Subcutaneous abdominal adipose tissue (tissue), 5 donors: Measurements from ENCODE around the gene PDGFB.

Experiments
- H3K27ac ChIP-seq: one replicate; pipeline ENCODE4 v1.7.0; 2013; ENCODE audit warnings: low read depth, mild to moderate bottlenecking, inconsistent platforms, low read length, moderate library complexity
- H3K27me3 ChIP-seq, 5 donors: one replicate each; pipeline ENCODE4 v1.7.0; 2013; ENCODE audit warnings: low read length in 5 of 5, inconsistent platforms in 1 of 5; ENCODE audit not compliant: control insufficient read depth in 5 of 5, insufficient read depth in 4 of 5
- H3K36me3 ChIP-seq, 5 donors: one replicate each; pipeline ENCODE4 v1.7.0; 2013; ENCODE audit warnings: low read length in 5 of 5; ENCODE audit not compliant: control insufficient read depth in 5 of 5, insufficient read depth in 5 of 5
- H3K4me1 ChIP-seq, 5 donors: one replicate each; pipeline ENCODE4 v1.7.0; 2013; ENCODE audit warnings: low read length in 5 of 5, mild to moderate bottlenecking in 3 of 5, moderate library complexity in 1 of 5; ENCODE audit not compliant: control insufficient read depth in 5 of 5, insufficient read depth in 5 of 5
- H3K4me3 ChIP-seq, 5 donors: one replicate each; pipeline ENCODE4 v1.7.0; 2013; ENCODE audit warnings: low read length in 5 of 5, low read depth in 1 of 5
- H3K9ac ChIP-seq, 5 donors: one replicate each; pipeline ENCODE4 v1.7.0; 2013; ENCODE audit warnings: low read length in 5 of 5, mild to moderate bottlenecking in 4 of 5, moderate library complexity in 3 of 5
- H3K9me3 ChIP-seq, 5 donors: one replicate each; pipeline ENCODE4 v1.7.0; 2013; ENCODE audit warnings: low read length in 5 of 5; ENCODE audit not compliant: control insufficient read depth in 5 of 5
- donor health status: healthy.
- donor health status: healthy.
- donor health status: healthy.
- donor health status: healthy.
- donor health status: healthy.

Gene PDGFB

DNA sequence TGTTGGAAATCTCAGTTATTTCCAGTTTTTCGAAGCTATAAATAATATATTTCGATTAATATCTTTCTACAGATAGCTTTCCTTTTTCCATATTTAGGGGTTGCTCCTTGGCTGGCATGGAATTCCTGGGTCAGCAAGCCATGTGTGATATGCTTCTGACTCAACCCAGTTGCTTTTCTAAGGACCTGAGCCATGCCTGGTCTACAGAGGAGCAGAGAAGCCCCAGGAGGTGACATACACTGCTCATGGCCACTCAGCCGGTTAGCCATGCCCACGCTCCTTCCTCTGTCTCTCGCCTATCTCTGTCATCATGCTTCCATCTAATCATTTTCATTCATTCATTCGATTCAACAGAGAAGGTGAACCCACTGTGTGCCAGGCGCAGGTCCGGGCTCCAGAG lies 23.2 kb upstream of the PDGFB start:
- H3K27ac ChIP-seq: peak overlapping the region; percentile 65
- peaks cover 5 to 61% (median 46%) of the 10 kb centered on the region in 5 donors for H3K4me1 ChIP-seq
- H3K9me3 ChIP-seq: peaks cover 0 to 4% (median 2%) of the 10 kb centered on the region in 5 donors
- H3K36me3 ChIP-seq: no peaks in the 10 kb centered on the region
- no peak overlapping the region for H3K9ac ChIP-seq
- no peak overlapping the region for H3K4me3 ChIP-seq
- H3K27me3 ChIP-seq: no peaks in the 10 kb centered on the region

DNA sequence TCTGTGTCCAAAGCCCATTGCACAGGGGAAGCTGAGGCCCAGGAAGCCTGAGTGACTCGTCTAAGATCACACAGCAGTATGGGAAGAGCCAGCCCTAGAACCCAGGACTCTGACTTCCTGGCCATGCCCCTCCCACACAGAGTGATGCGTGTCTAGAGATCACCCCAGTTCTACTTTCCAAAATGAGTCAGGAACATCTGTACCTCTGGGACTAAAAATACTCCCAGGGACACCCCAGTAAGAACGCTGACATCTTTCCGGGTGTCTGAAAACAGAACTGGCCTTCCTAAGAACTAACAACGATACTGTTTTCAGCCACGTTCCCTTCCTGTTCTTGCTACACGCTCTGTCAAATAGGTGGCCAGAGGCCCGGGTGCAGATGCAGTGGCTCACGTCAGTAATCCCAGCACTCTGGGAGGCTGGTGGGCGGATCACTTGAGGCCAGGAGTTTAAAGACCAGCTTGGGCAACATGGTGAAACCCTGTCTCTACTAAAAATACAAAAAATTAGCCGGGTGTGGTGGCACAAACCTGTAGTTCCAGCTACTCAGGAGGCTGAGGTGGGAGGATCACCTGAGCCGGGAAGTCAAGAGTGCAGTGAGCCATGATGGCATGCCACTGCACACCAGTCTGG lies 21.7 kb upstream of the PDGFB start:
- Histone ChIP-seq H3K27me3 (no peaks in the 10 kb centered on the region), H3K9me3 (peaks cover 1 to 13% (median 11%) of the 10 kb centered on the region in 5 donors), H3K9ac (peak overlapping the region in 1 of 5 donors; percentile 41), H3K27ac (peak overlapping the region; percentile 24), H3K4me3 (no peak overlapping the region), H3K4me1 (peaks cover 5 to 61% (median 46%) of the 10 kb centered on the region in 5 donors), H3K36me3 (no peaks in the 10 kb centered on the region)

DNA sequence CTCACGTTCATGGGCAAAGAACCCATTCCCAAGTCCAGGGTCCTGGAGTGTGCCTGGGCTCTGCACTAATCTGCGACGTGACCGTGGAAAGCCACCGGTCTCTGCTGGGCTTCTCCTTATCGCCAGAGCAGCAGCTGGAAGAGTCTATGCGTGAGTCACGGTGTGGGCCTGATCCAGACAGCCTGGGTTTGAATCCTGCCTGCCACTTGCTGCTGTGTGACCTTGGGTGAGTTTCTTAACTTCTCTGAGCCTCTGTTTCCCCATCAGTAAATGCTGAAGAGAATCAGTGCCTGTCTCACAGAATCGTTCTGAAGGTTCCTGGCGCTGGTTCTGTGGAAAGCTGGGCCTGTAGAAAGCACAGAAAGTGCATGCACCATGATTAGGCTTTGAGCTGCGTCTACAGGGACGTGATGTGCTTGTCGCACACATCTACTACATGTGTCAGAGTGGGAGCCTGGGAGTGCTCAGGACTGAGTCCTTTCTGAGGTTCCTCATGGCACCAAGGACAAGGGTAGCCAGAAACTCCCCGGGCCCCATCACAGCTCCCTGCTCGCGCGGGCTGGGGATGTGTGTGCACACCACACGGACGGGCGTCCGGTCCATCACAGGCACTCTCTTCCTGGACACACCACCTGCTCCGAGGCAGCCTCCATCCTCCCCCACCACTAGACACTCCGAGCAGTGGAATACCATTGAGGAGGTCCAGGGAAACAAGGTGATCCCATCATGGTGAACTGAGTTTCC lies 20.5 kb upstream of the PDGFB start:
- peak overlapping the region; percentile 30 for H3K27ac ChIP-seq
- no peak overlapping the region for H3K4me3 ChIP-seq
- H3K4me1 ChIP-seq: peaks cover 5 to 52% (median 41%) of the 10 kb centered on the region in 5 donors
- H3K27me3 ChIP-seq: no peaks in the 10 kb centered on the region
- peak overlapping the region in 1 of 5 donors; percentile 1 for H3K9ac ChIP-seq
- H3K36me3 ChIP-seq: no peaks in the 10 kb centered on the region
- H3K9me3 ChIP-seq: peaks cover 3 to 17% (median 16%) of the 10 kb centered on the region in 5 donors

DNA sequence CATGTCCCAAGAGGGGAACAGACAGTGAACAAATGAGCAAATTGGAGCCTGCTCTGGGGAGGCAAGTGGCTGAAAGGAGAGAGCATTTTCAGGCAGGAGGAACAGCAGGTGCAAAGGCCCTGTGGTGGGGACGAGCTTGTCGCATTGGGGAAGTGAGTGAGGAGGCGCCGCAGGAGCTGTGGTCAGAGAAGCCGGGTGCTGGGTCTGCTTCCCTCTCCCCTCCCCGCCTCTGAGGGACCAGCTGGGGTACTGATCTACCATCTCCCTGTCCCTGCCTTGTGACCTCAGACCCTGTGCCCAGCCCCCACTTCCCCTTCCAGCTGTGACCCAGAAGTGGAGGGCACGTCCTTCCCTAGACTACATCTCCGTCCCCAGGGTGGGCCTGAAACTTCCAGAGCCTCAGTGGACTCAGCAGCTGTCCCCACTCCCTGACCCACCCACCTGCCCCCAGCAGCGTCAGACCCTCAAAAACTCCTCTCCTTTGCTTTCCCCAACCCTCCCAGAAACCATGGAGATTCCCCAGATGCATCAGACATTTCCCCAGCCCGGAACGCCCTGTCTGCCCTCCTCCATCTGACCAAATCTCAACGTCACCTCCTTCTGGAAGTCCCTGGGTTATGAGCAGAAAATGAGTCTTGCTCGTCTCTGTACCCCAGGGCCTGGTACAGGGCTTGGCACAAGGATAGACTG lies 19.7 kb upstream of the PDGFB start:
- Histone ChIP-seq H3K9ac (no peak overlapping the region), H3K27ac (peak overlapping the region; percentile 30), H3K36me3 (no peaks in the 10 kb centered on the region), H3K4me1 (peaks cover 5 to 44% (median 32%) of the 10 kb centered on the region in 5 donors), H3K4me3 (no peak overlapping the region), H3K9me3 (peaks cover 3 to 17% (median 16%) of the 10 kb centered on the region in 5 donors), H3K27me3 (no peaks in the 10 kb centered on the region)

DNA sequence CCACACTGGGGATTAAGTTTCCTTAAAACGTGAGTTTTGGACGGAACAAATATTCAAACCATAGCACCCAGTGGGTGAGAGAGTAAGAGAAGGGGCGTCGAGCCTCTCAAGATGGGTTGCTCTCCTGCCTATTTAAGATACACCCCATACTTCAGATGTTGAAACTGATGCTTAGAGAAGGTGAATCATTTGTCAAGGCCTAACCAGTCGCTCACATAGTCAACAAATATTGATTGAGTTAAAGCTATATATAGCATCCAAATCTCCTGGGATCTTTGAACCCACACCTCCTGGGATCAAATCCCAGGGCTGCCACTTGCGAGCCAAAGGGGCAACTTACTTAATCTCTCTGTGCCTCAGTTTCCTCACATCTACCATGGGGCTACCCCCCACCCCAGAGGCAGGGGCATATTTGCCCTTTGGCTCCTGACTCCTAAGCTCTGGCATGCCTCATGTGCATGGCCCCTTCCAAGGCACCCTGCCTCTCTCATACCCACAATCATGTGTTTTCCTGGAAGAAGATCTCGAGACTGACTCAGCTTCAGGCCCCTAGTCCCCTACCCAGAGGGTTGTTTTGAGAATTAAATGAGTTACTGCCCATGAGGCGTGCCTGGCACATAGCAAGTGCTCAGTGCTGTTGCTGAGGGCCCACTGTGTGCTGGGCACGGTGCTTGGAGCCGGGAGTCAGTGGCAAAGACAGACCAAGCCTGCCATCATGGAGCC lies 19.0 kb upstream of the PDGFB start:
- H3K4me1 ChIP-seq: peaks cover 4 to 37% (median 25%) of the 10 kb centered on the region in 5 donors
- no peak overlapping the region for H3K9ac ChIP-seq
- no peak overlapping the region for H3K4me3 ChIP-seq
- peaks cover 3 to 17% (median 16%) of the 10 kb centered on the region in 5 donors for H3K9me3 ChIP-seq
- no peaks in the 10 kb centered on the region for H3K27me3 ChIP-seq
- H3K36me3 ChIP-seq: no peaks in the 10 kb centered on the region
- no peak overlapping the region for H3K27ac ChIP-seq

DNA sequence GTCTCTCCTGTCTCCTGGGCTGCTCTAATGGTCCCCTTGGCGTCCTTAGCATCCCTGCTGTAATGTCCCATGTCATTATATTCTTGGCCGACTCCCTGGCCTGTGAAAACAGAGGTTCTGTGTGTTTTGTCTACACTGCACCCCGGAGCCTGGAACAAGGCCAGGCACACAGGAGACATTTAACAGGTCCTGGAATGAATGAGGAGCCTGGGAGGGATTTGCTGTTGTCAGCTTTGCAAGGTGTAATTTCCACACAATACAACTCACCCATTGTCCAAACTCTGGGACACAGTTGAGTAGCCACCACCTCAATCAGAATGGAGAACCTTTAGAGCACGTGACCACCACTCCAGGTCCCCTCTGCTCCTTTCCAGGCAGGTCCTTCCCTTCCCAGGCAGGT lies 14.9 kb upstream of the PDGFB start:
- peaks cover 3 to 17% (median 16%) of the 10 kb centered on the region in 5 donors for H3K9me3 ChIP-seq
- H3K4me1 ChIP-seq: peaks cover 0 to 20% (median 3%) of the 10 kb centered on the region in 5 donors
- no peak overlapping the region for H3K4me3 ChIP-seq
- no peak overlapping the region for H3K27ac ChIP-seq
- H3K27me3 ChIP-seq: peaks cover 0 to 17% (median 4%) of the 10 kb centered on the region in 5 donors
- H3K9ac ChIP-seq: no peak overlapping the region
- no peaks in the 10 kb centered on the region for H3K36me3 ChIP-seq

DNA sequence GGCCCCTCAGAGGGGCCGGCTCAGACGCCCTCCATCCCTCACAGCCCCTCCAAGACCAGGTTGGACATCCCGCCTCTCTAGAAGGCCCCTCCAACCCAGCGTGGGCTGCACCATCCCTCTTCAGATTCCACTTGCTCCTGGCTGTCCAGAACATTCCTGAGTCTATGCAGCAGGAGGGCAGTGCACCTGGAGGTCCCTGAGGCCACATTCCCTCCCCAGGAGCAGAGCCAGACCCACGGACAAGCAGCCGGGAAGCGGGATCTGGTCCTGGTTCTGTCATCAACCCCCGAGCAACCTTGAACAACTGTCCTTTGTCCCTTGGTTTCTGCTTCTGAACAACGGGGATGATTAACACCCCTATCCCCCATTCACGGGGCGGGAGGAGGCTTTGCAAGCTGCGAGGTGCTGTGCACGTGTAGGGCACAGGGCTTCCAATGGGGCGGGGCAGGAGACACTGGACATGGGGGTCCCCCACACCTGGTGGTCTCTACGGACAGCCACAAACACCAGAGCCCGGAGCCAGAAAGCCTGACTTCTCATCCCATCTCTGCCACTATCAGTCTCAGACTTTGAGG lies 13.2 kb upstream of the PDGFB start:
- no peak overlapping the region for H3K9ac ChIP-seq
- H3K27me3 ChIP-seq: peaks cover 0 to 29% (median 5%) of the 10 kb centered on the region in 5 donors
- H3K36me3 ChIP-seq: no peaks in the 10 kb centered on the region
- no peak overlapping the region for H3K27ac ChIP-seq
- peaks cover 0 to 28% (median 17%) of the 10 kb centered on the region in 5 donors for H3K4me1 ChIP-seq
- H3K4me3 ChIP-seq: no peak overlapping the region
- peaks cover 3 to 17% (median 16%) of the 10 kb centered on the region in 5 donors for H3K9me3 ChIP-seq

DNA sequence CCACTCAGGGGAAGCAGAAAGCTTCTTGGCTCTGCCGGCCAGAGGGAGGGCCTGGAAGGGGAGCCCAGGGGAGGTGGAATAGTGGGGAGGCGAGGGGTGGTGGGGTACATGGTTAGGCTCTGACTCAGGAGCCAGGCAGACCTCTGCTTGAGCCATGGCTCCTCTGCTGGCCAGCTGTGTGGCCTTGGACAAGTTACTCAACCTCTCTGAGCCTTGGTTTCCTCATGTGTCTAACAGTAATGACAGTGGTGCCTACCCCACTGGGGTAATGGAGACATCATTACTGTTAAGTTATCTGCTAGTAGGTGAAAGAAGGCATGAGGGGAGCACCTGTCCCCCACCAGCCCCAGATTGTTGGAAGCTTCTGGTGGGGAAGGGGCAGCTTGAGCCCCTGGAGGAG lies 12.2 kb upstream of the PDGFB start:
- Histone ChIP-seq H3K4me3 (no peak overlapping the region), H3K27ac (no peak overlapping the region), H3K9ac (no peak overlapping the region), H3K9me3 (peaks cover 3 to 13% (median 12%) of the 10 kb centered on the region in 5 donors), H3K36me3 (no peaks in the 10 kb centered on the region), H3K27me3 (peaks cover 4 to 39% (median 13%) of the 10 kb centered on the region in 5 donors), H3K4me1 (peaks cover 2 to 34% (median 20%) of the 10 kb centered on the region in 5 donors)

DNA sequence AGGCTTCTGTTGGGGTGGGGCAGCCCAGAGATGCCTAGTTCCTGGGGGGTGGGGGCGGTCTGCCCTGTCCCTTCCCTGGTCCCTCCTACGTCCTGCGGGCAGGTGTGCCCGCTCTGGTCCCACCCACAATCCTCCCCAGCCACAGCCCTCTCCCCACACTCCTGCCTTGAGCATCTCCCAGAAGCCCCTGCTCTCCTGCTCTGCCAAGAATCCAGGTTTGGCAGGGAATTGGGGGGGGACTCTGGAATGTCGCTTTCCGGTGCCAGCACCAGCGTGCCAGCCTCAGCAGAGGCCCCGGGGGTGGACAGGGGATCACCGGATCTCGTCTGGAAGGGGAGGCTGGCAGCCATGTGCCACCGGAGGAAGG lies 11.4 kb upstream of the PDGFB start:
- Histone ChIP-seq H3K9ac (no peak overlapping the region), H3K4me1 (peaks cover 2 to 34% (median 20%) of the 10 kb centered on the region in 5 donors), H3K36me3 (no peaks in the 10 kb centered on the region), H3K27ac (no peak overlapping the region), H3K4me3 (no peak overlapping the region), H3K9me3 (peaks cover 0 to 5% (median 4%) of the 10 kb centered on the region in 5 donors), H3K27me3 (peaks cover 4 to 41% (median 16%) of the 10 kb centered on the region in 5 donors)
